GM23338 (cell line): Measurements from ENCODE around the gene ADGRL3. TPM values are rescaled to one million over a fixed set of nuclear protein-coding genes. Genes with fewer than 3 reads are reported as not detected.

Experiments
- ATAC-seq: fragments of 200-7000 bp; cut with Tn5 transposase; 3 replicates; pipeline ENCODE4 v1.9.1; 2020
- DNase-seq: peaks from one replicate; pipeline ENCODE4 v3.0.0-alpha.2; 2015; ENCODE audit warnings: low spot score
- H2AFZ ChIP-seq: fragments of 200-600 bp; sonication (generic); 2 replicates; pipeline ENCODE4 v1.8.0; 2016; ENCODE audit warnings: antibody characterized with exemption, mild to moderate bottlenecking, moderate library complexity
- H3F3A ChIP-seq: fragments of 200-600 bp; sonication (generic); replicated peaks from 2 replicates; pipeline ENCODE4 v1.8.0; 2017; ENCODE audit warnings: antibody characterized with exemption, mixed run types, low read depth
- H3K27ac ChIP-seq: fragments of 200-600 bp; sonication (generic); 2 replicates; pipeline ENCODE4 v1.6.1; 2016; ENCODE audit warnings: low read depth
- H3K27me3 ChIP-seq: fragments of 200-600 bp; sonication (generic); 2 replicates; pipeline ENCODE4 v1.8.0; 2016; ENCODE audit warnings: mild to moderate bottlenecking, mixed run types, moderate library complexity; ENCODE audit not compliant: insufficient read depth
- H3K36me3 ChIP-seq: fragments of 200-600 bp; sonication (generic); 2 replicates; pipeline ENCODE4 v1.8.0; 2016; ENCODE audit warnings: mild to moderate bottlenecking; ENCODE audit not compliant: insufficient read depth
- H3K4me1 ChIP-seq: fragments of 200-600 bp; sonication (generic); 2 replicates; pipeline ENCODE4 v1.8.0; 2016; ENCODE audit warnings: mild to moderate bottlenecking, moderate library complexity; ENCODE audit not compliant: insufficient read depth
- H3K4me2 ChIP-seq: fragments of 200-600 bp; sonication (generic); 2 replicates; pipeline ENCODE4 v1.7.1; 2017; ENCODE audit warnings: mixed run types
- H3K4me3 ChIP-seq: fragments of 200-600 bp; sonication (generic); 2 replicates; pipeline ENCODE4 v1.6.1; 2016; ENCODE audit warnings: mixed run types
- H3K79me2 ChIP-seq: fragments of 200-600 bp; sonication (generic); replicated peaks from 2 replicates; pipeline ENCODE4 v1.8.0; 2017; ENCODE audit warnings: mild to moderate bottlenecking; ENCODE audit not compliant: insufficient read depth
- H3K9me2 ChIP-seq: fragments of 200-600 bp; sonication (generic); 2 replicates; pipeline ENCODE4 v1.8.0; 2017; ENCODE audit not compliant: insufficient read depth
- H4K20me1 ChIP-seq: fragments of 200-600 bp; sonication (generic); replicated peaks from 2 replicates; pipeline ENCODE4 v1.8.0; 2017; ENCODE audit warnings: mild to moderate bottlenecking; ENCODE audit not compliant: insufficient read depth
- H3K27ac Mint-ChIP-seq: 2 replicates; pipeline ENCODE4 v1.8.0; 2020; ENCODE audit warnings: inconsistent platforms, mild to moderate bottlenecking, moderate library complexity, mixed read lengths
- H3K27me3 Mint-ChIP-seq: 3 replicates; pipeline ENCODE4 v1.8.0; 2022; ENCODE audit warnings: low read depth, mild to moderate bottlenecking, moderate library complexity, mixed read lengths, inconsistent platforms; ENCODE audit not compliant: insufficient read depth, poor library complexity
- H3K36me3 Mint-ChIP-seq: 3 replicates; pipeline ENCODE4 v1.8.0; 2021; ENCODE audit warnings: low read depth, mild to moderate bottlenecking, inconsistent platforms, moderate library complexity, mixed read lengths
- H3K4me1 Mint-ChIP-seq: 3 replicates; pipeline ENCODE4 v1.8.0; 2020; ENCODE audit warnings: mild to moderate bottlenecking, inconsistent platforms, mixed read lengths
- H3K4me3 Mint-ChIP-seq: 3 replicates; pipeline ENCODE4 v1.8.0; 2021; ENCODE audit warnings: moderate library complexity, mild to moderate bottlenecking, inconsistent platforms, mixed read lengths
- H3K9me3 Mint-ChIP-seq: 3 replicates; pipeline ENCODE4 v1.8.0; 2020; ENCODE audit warnings: moderate library complexity, mild to moderate bottlenecking, inconsistent platforms, mixed read lengths
- CREB1 ChIP-seq: fragments of 250-450 bp; sonication (Bioruptor Pico); IDR thresholded peaks from 2 replicates; pipeline ENCODE4 v1.5.0; 2020; ENCODE audit warnings: low read depth, mild to moderate bottlenecking, moderate library complexity
- JUNB ChIP-seq: IDR thresholded peaks from one replicate; pipeline ENCODE4 v1.6.1; 2016; ENCODE audit warnings: antibody characterized with exemption; ENCODE audit not compliant: unreplicated experiment
- POLR2AphosphoS5 ChIP-seq: IDR thresholded peaks from 2 replicates; pipeline ENCODE4 v1.6.1; 2016; ENCODE audit warnings: antibody characterized with exemption, low read depth
- REST ChIP-seq: IDR thresholded peaks from one replicate; pipeline ENCODE4 v1.6.1; 2018; ENCODE audit warnings: antibody characterized with exemption; ENCODE audit not compliant: unreplicated experiment
- ZNF114 ChIP-seq: fragments of 250-450 bp; sonication (Bioruptor Pico); IDR thresholded peaks from 2 replicates; pipeline ENCODE4 v1.5.0; 2020; ENCODE audit warnings: mild to moderate bottlenecking, moderate library complexity
- polyA plus RNA-seq: library from polyadenylated mRNA; unstranded; fragments of >200 nt; fragmentation: Nextera tagmentation; extraction: Ambion mirVana; gene quantifications from 2 replicates; pipeline ENCODE4 v1.2.1, GENCODE V29; 2016
- total RNA-seq: library from RNA; depleted of rRNA; stranded (reverse); fragments of >200 nt; shearing (Covaris generic); gene quantifications from 2 replicates; pipeline ENCODE4 v1.2.3, GENCODE V29; 2014
- TF ChIP-seq, protein P1 (sequence below), 2 experiments: fragments of 200-600 bp in 1 of 2; sonication (generic) in 1 of 2; conservative IDR thresholded peaks; 2 replicates each; pipeline versions ENCODE4 v1.5.1 to v1.6.1; 2016 to 2017; ENCODE audit warnings: antibody characterized with exemption in 2 of 2, low read depth in 2 of 2, mild to moderate bottlenecking in 2 of 2, moderate library complexity in 1 of 2

The ADGRL3 gene
- total and polyA plus RNA-seq, 2 experiments from 2014 or later, result 9.7 to 16.5 TPM

- H3K27me3 Mint-ChIP-seq, result peaks cover 4% of the 10 kb centered on the region
- no peak for TF ChIP-seq POLR2AphosphoS5
- no peak for TF ChIP-seq JUNB
- TF ChIP-seq, protein P1, sequence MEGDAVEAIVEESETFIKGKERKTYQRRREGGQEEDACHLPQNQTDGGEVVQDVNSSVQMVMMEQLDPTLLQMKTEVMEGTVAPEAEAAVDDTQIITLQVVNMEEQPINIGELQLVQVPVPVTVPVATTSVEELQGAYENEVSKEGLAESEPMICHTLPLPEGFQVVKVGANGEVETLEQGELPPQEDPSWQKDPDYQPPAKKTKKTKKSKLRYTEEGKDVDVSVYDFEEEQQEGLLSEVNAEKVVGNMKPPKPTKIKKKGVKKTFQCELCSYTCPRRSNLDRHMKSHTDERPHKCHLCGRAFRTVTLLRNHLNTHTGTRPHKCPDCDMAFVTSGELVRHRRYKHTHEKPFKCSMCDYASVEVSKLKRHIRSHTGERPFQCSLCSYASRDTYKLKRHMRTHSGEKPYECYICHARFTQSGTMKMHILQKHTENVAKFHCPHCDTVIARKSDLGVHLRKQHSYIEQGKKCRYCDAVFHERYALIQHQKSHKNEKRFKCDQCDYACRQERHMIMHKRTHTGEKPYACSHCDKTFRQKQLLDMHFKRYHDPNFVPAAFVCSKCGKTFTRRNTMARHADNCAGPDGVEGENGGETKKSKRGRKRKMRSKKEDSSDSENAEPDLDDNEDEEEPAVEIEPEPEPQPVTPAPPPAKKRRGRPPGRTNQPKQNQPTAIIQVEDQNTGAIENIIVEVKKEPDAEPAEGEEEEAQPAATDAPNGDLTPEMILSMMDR (conservative IDR thresholded peaks at IDR 0.05; ENCODE audit: low read depth in 2 of 2), result no peak
- H3K4me3 ChIP-seq, result no peak overlapping the region
- H3K27me3 ChIP-seq, result no peaks in the 10 kb centered on the region
- DNase-seq, result no peak
- H3F3A ChIP-seq, result no peaks in the 10 kb centered on the region
- H3K27ac Mint-ChIP-seq, result no peak overlapping the region
- no peaks in the 10 kb centered on the region for H3K36me3 ChIP-seq
- H3K4me2 ChIP-seq, result no peak overlapping the region
- no peak overlapping the region for H2AFZ ChIP-seq
- no peak overlapping the region for H3K27ac ChIP-seq
- ATAC-seq, result no peak
- no peaks in the 10 kb centered on the region for H4K20me1 ChIP-seq
- H3K4me1 ChIP-seq, result 0 out of 2 replicates have a peak, but pooled peaks cover 6% of the 10 kb centered on the region
- H3K79me2 ChIP-seq, result 0 out of 2 replicates have a peak, but pooled peaks cover 2% of the 10 kb centered on the region
- H3K9me2 ChIP-seq, result no peaks in the 10 kb centered on the region
- H3K4me3 Mint-ChIP-seq, result no peak overlapping the region
- no peaks in the 10 kb centered on the region for H3K36me3 Mint-ChIP-seq
- peaks cover 24% of the 10 kb centered on the region for H3K4me1 Mint-ChIP-seq
- H3K9me3 Mint-ChIP-seq, result no peaks in the 10 kb centered on the region
Measured at GRCh38 chr4:61541459-61541858, 341.3 kb downstream of the ADGRL3 start.

DNA sequence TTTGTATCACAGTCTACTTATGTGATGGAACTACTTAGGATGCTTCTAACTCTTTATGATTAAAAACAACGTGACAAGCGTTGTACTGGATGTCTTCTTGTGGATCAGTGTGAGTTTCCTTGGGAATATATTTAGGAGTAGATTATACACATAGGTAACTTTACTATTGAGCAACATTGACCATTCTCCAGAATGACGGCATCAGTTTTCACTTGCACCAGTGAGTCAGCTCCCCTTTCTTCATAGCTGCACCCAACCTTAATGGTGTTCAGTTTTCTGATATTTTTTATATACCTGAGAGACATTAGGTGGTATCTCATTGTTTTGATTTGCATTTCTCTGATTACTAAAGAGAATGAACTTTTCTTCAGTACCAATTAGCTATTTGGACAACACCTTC is 343.9 kb downstream of the ADGRL3 start:
- H3K4me2 ChIP-seq, result no peak overlapping the region
- H3K27me3 Mint-ChIP-seq, result peaks cover 4% of the 10 kb centered on the region
- H3K4me1 Mint-ChIP-seq, result peaks cover 24% of the 10 kb centered on the region
- no peaks in the 10 kb centered on the region for H4K20me1 ChIP-seq
- no peaks in the 10 kb centered on the region; the same call in 2 of the 3 replicates for H3K9me3 Mint-ChIP-seq
- ATAC-seq (no peak), DNase-seq (no peak)
- H3K4me3 ChIP-seq, result no peak overlapping the region
- H3K4me1 ChIP-seq, result 0 out of 2 replicates have a peak, but pooled peaks cover 6% of the 10 kb centered on the region
- H3K27me3 ChIP-seq, result no peaks in the 10 kb centered on the region
- H3K9me2 ChIP-seq, result no peaks in the 10 kb centered on the region
- no peaks in the 10 kb centered on the region for H3F3A ChIP-seq
- no peak overlapping the region for H3K27ac ChIP-seq
- H2AFZ ChIP-seq, result no peak overlapping the region
- no peaks in the 10 kb centered on the region for H3K36me3 ChIP-seq
- no peaks in the 10 kb centered on the region for H3K79me2 ChIP-seq
- no peak overlapping the region for H3K4me3 Mint-ChIP-seq
- H3K36me3 Mint-ChIP-seq, result no peaks in the 10 kb centered on the region
- TF ChIP-seq JUNB (no peak), REST (no peak), ZNF114 (CRISPR knock-in tag) (no peak), CREB1 (CRISPR knock-in tag) (no peak), POLR2AphosphoS5 (no peak)
- H3K27ac Mint-ChIP-seq, result no peak overlapping the region
